K562 (cell line): Measurements from ENCODE around the gene TLR3. TPM values are rescaled to one million over a fixed set of nuclear protein-coding genes. Genes with fewer than 3 reads are reported as not detected.

Experiments
- ATAC-seq: fragments of 200-7000 bp; cut with Tn5 transposase; 3 replicates; pipeline ENCODE4 v1.9.1; 2020; ENCODE audit warnings: moderate library complexity
- BruUV-seq: library from RNA; stranded (reverse); fragments of 400-500 nt; replicated peaks from 2 replicates; lab custom pipeline; 2021; lab: Mats Ljungman, UMichigan
- CTCF ChIA-PET: fragments of 300-600 bp; formaldehyde crosslinking; extraction: SDS; loops from one replicate; lab custom pipeline; 2021; ENCODE audit warnings: low intra/inter-chr PET ratio; lab: Yijun Ruan, JAX
- POLR2A ChIA-PET: fragments of 300-600, 350-650 bp; sonication (Branson Sonifier 250); formaldehyde crosslinking; extraction: SDS; loops from one replicate; lab custom pipeline; 2021; ENCODE audit warnings: antibody characterized with exemption, inconsistent platforms; lab: Yijun Ruan, JAX
- DNase-seq, 4 experiments: peaks; one replicate each; pipeline versions ENCODE4 v3.0.0 to v3.0.0-alpha.2; 2011 to 2018; ENCODE audit warnings: low spot score in 3 of 4, mixed read lengths in 3 of 4; ENCODE audit errors: extremely low read depth in 1 of 4
- FAIRE-seq: peaks from 2 replicates; lab custom pipeline; 2011; peaks lifted over from hg19 to GRCh38; lab: Jason Lieb, UNC
- H2AFZ ChIP-seq: 2 replicates; pipeline ENCODE4 v1.6.0; 2011; ENCODE audit warnings: low read depth, low read length, control low read depth, inconsistent platforms
- H3K27ac ChIP-seq: fragments of 200-600 bp; 3 replicates; pipeline ENCODE4 v1.8.0; 2011; ENCODE audit warnings: low read depth, mild to moderate bottlenecking, control low read depth, inconsistent platforms, low read length, moderate library complexity, mixed read lengths; ENCODE audit errors: extremely low read depth
- H3K27me3 ChIP-seq, 2 experiments: fragments of 300-600 bp in 1 of 2; 2 replicates in 1 of 2; 3 replicates in 1 of 2; pipeline versions ENCODE4 v1.6.0 to v1.8.0; 2011; ENCODE audit warnings: inconsistent platforms in 2 of 2, low read length in 2 of 2, mild to moderate bottlenecking in 1 of 2, mixed read lengths in 1 of 2, moderate library complexity in 1 of 2; ENCODE audit not compliant: control insufficient read depth in 2 of 2, insufficient read depth in 2 of 2
- H3K36me3 ChIP-seq: fragments of 300-600 bp; 3 replicates; pipeline ENCODE4 v1.8.0; 2011; ENCODE audit warnings: mild to moderate bottlenecking, low read length, inconsistent platforms; ENCODE audit not compliant: control insufficient read depth, insufficient read depth
- H3K4me1 ChIP-seq, 2 experiments: fragments of 200-600 bp in 1 of 2; replicated peaks in 1 of 2; 2 replicates in 1 of 2; 3 replicates in 1 of 2; pipeline versions ENCODE4 v1.5.1 to v1.8.0; 2011; ENCODE audit warnings: inconsistent platforms in 2 of 2, low read length in 2 of 2, mild to moderate bottlenecking in 1 of 2, mixed read lengths in 1 of 2, moderate library complexity in 1 of 2; ENCODE audit not compliant: control insufficient read depth in 2 of 2, insufficient read depth in 2 of 2
- H3K4me2 ChIP-seq: 2 replicates; pipeline ENCODE4 v1.6.1; 2011; ENCODE audit warnings: low read length, control low read depth, inconsistent platforms, mixed read lengths; ENCODE audit not compliant: insufficient read depth
- H3K4me3 ChIP-seq: fragments of 200-600 bp; sonication (generic), shearing (Covaris generic); 2 replicates; pipeline ENCODE4 v1.5.1; 2016; ENCODE audit warnings: control low read depth, inconsistent platforms
- H3K79me2 ChIP-seq: fragments of 200-600 bp; 3 replicates; pipeline ENCODE4 v1.8.0; 2011; ENCODE audit warnings: low read length, inconsistent platforms; ENCODE audit not compliant: control insufficient read depth, insufficient read depth
- H3K9ac ChIP-seq, 2 experiments: 2 replicates each; pipeline versions ENCODE4 v1.6.0 to v1.6.1; 2011; ENCODE audit warnings: low read depth in 2 of 2, low read length in 2 of 2, control low read depth in 1 of 2, inconsistent platforms in 1 of 2, mild to moderate bottlenecking in 1 of 2, mixed read lengths in 1 of 2; ENCODE audit not compliant: insufficient read depth in 1 of 2
- H3K9me1 ChIP-seq: one replicate; pipeline ENCODE4 v1.6.0; 2011; ENCODE audit warnings: inconsistent platforms, mild to moderate bottlenecking, low read length, moderate library complexity; ENCODE audit not compliant: control insufficient read depth, insufficient read depth
- H3K9me3 ChIP-seq: replicated peaks from 2 replicates; pipeline ENCODE4 v1.5.1; 2011; ENCODE audit warnings: low read depth, low read length, inconsistent platforms; ENCODE audit not compliant: control insufficient read depth, insufficient read depth
- H4K20me1 ChIP-seq: replicated peaks from 2 replicates; pipeline ENCODE4 v1.6.1; 2011; ENCODE audit warnings: low read length, inconsistent platforms, mixed read lengths; ENCODE audit not compliant: control insufficient read depth, insufficient read depth
- FOSL1 ChIP-seq: fragments of 200-800 bp; sonication (Bioruptor generic); conservative IDR thresholded peaks from 2 replicates; pipeline ENCODE4 v1.6.1; 2016; ENCODE audit warnings: missing genetic modification characterization, missing compliant biosample characterization
- GATAD2A ChIP-seq: fragments of 450-650 bp; IDR thresholded peaks from 2 replicates; pipeline ENCODE4 v1.6.1; 2017
- GTF2B ChIP-seq: IDR thresholded peaks from 2 replicates; pipeline ENCODE4 v1.6.1; 2011; ENCODE audit not compliant: insufficient read length; ENCODE audit errors: extremely low read depth
- L3MBTL2 ChIP-seq: fragments of 450-650 bp; IDR thresholded peaks from 2 replicates; pipeline ENCODE4 v1.6.1; 2016; ENCODE audit warnings: mild to moderate bottlenecking, moderate library complexity
- MCM7 ChIP-seq, 2 experiments: fragments of 450-650 bp; IDR thresholded peaks; 2 replicates each; pipeline ENCODE4 v1.6.1; 2016 to 2018
- MED1 ChIP-seq: sonication (generic); formaldehyde crosslinking; IDR thresholded peaks from 2 replicates; pipeline ENCODE4 v1.8.1; 2023; ENCODE audit warnings: missing genetic modification reagents, borderline replicate concordance
- PHTF2 ChIP-seq: fragments of 250-450 bp; sonication (Bioruptor Pico); IDR thresholded peaks from 2 replicates; pipeline ENCODE4 v1.5.0; 2021; ENCODE audit warnings: mild to moderate bottlenecking
- RBM39 ChIP-seq: fragments of 200-400 bp; formaldehyde crosslinking; optimal IDR thresholded peaks from 2 replicates; pipeline ENCODE3; 2018; ENCODE audit warnings: low read depth, low read length
- RFX1 ChIP-seq: fragments of 450-650 bp; IDR thresholded peaks from 2 replicates; pipeline ENCODE4 v1.6.1; 2016; ENCODE audit warnings: mild to moderate bottlenecking, moderate library complexity
- SAFB2 ChIP-seq: fragments of 200-400 bp; formaldehyde crosslinking; IDR thresholded peaks from 2 replicates; pipeline ENCODE4 v1.6.1; 2018; ENCODE audit warnings: borderline replicate concordance, low read length, low read depth, moderate library complexity; ENCODE audit not compliant: severe bottlenecking
- SIX5 ChIP-seq, 2 experiments: IDR thresholded peaks; 2 replicates each; pipeline ENCODE4 v1.6.1; 2011; ENCODE audit warnings: low read length in 2 of 2, borderline replicate concordance in 1 of 2, low read depth in 1 of 2, mild to moderate bottlenecking in 1 of 2, moderate library complexity in 1 of 2; ENCODE audit not compliant: insufficient read depth in 1 of 2
- TGIF2 ChIP-seq: sonication (generic); formaldehyde crosslinking; IDR thresholded peaks from 2 replicates; pipeline ENCODE4 v1.8.1; 2022; ENCODE audit warnings: mild to moderate bottlenecking, missing genetic modification reagents, moderate library complexity
- ZNF134 ChIP-seq: fragments of 250-450 bp; sonication (Bioruptor Pico); conservative IDR thresholded peaks from 2 replicates; pipeline ENCODE4 v1.4.0; 2020
- ZNF143 ChIP-seq: sonication (generic); formaldehyde crosslinking; IDR thresholded peaks from 2 replicates; pipeline ENCODE4 v1.9.0; 2022; ENCODE audit warnings: mild to moderate bottlenecking, missing genetic modification reagents
- ZNF184 ChIP-seq: sonication (generic); formaldehyde crosslinking; IDR thresholded peaks from 2 replicates; pipeline ENCODE4 v1.5.0; 2020; ENCODE audit warnings: missing genetic modification reagents
- WGBS: fragments of 100-300 bp; shearing (Covaris generic); methylation state at CpG from one replicate; pipeline ENCODE4 v1.1.6; 2016; ENCODE audit warnings: low coverage, mixed read lengths; ENCODE audit not compliant: insufficient coverage; ENCODE audit errors: missing lambda C conversion rate; 5-methylcytosine and 5-hydroxymethylcytosine counted together
- in situ Hi-C: fragments of 300-500 bp; cut with MboI; formaldehyde crosslinking; loops from 4 replicates; pipeline ENCODE4 v1.15.0; 2018; ENCODE audit warnings: inconsistent platforms, mixed read lengths
- intact Hi-C: fragments of 100-400 bp; cut with micrococcal nuclease; formaldehyde crosslinking; loops from 2 replicates; pipeline ENCODE4 v1.14.2; 2022
- polyA plus RNA-seq, 8 experiments: library from polyadenylated mRNA; depleted of rRNA in 4 of 8; stranded (reverse) in 5 of 8; unstranded in 3 of 8; fragments of >200 nt; fragmentation: Nextera tagmentation in 2 of 8; fragmentation: Illumina TruSeq in 1 of 8; extraction: Ambion mirVana in 2 of 8; extraction: Trizol in 1 of 8; gene quantifications; 2 replicates each; pipeline versions ENCODE4 v1.2.1 to v1.2.3, GENCODE V29; 2011 to 2014; ENCODE audit warnings: inconsistent platforms in 1 of 8, missing spikeins in 1 of 8
- total RNA-seq, 7 experiments: library from RNA; depleted of rRNA in 6 of 7; stranded (reverse); fragments of >200 nt in 6 of 7; fragmentation: Illumina TruSeq in 2 of 7; extraction: Trizol in 2 of 7; gene quantifications; 2 replicates each; pipeline versions ENCODE4 v1.2.1 to v1.2.3, GENCODE V29; 2011 to 2021; ENCODE audit warnings: low replicate concordance in 1 of 7
- TF ChIP-seq, protein P1 (sequence below): fragments of 450-650 bp; IDR thresholded peaks from 2 replicates; pipeline ENCODE4 v1.6.1; 2018; ENCODE audit not compliant: partially characterized antibody
- TF ChIP-seq, protein P2 (sequence below): fragments of 250-450 bp; sonication (Bioruptor Pico); IDR thresholded peaks from 2 replicates; pipeline ENCODE4 v1.5.0; 2020; ENCODE audit warnings: mild to moderate bottlenecking, borderline replicate concordance

TLR3 gene
- total and polyA plus RNA-seq, 9 of the 15 experiments (the other 6 are each of a cell fraction or from before 2014, with no cell fraction given), result 0.01 TPM; not detected in 8

DNA sequence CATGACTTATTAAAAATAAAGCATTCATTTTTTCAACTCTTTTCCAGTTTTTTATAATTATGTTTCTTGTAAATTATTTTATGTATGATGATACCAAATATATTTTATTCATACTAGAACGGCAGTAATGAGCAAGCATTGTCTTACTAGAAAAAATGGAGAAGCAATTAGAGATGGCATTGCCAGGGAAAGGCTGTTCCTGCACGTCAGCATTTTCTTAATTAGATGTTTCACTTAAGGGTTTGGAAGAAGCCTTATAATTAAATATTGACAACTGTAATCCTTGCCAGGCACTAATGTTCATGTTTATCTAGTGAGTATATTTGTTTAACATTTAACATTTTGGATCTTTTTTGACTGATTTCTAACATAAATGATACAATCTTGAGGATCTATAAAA, 52.1 kb downstream of the TLR3 start:
- WGBS, result 0% methylated on average over 2 of the region's 2 CpGs
- no peaks in the 10 kb centered on the region for H3K4me1 ChIP-seq
- no peaks in the 10 kb centered on the region for H3K9me3 ChIP-seq
- H3K27me3 ChIP-seq, result peaks cover 14 to 22% of the 10 kb centered on the region in 2 experiments
- FAIRE-seq, result no peak
- H3K9me1 ChIP-seq, result no peaks in the 10 kb centered on the region
- ATAC-seq, result no peak
- ChIA-PET CTCF (no interaction called here), POLR2A (no interaction called here)
- no peak overlapping the region for H2AFZ ChIP-seq
- no peak overlapping the region for H3K4me3 ChIP-seq
- no peak overlapping the region for H3K9ac ChIP-seq
- H3K79me2 ChIP-seq, result no peaks in the 10 kb centered on the region
- intact Hi-C loops (no loop called here), in situ Hi-C loops (no loop called here)
- no TSS peak for BruUV-seq
- H4K20me1 ChIP-seq, result no peaks in the 10 kb centered on the region
- no peak overlapping the region for H3K27ac ChIP-seq
- no peak for DNase-seq
- H3K4me2 ChIP-seq, result no peak overlapping the region
- H3K36me3 ChIP-seq, result no peaks in the 10 kb centered on the region
- TF ChIP-seq, protein P1, sequence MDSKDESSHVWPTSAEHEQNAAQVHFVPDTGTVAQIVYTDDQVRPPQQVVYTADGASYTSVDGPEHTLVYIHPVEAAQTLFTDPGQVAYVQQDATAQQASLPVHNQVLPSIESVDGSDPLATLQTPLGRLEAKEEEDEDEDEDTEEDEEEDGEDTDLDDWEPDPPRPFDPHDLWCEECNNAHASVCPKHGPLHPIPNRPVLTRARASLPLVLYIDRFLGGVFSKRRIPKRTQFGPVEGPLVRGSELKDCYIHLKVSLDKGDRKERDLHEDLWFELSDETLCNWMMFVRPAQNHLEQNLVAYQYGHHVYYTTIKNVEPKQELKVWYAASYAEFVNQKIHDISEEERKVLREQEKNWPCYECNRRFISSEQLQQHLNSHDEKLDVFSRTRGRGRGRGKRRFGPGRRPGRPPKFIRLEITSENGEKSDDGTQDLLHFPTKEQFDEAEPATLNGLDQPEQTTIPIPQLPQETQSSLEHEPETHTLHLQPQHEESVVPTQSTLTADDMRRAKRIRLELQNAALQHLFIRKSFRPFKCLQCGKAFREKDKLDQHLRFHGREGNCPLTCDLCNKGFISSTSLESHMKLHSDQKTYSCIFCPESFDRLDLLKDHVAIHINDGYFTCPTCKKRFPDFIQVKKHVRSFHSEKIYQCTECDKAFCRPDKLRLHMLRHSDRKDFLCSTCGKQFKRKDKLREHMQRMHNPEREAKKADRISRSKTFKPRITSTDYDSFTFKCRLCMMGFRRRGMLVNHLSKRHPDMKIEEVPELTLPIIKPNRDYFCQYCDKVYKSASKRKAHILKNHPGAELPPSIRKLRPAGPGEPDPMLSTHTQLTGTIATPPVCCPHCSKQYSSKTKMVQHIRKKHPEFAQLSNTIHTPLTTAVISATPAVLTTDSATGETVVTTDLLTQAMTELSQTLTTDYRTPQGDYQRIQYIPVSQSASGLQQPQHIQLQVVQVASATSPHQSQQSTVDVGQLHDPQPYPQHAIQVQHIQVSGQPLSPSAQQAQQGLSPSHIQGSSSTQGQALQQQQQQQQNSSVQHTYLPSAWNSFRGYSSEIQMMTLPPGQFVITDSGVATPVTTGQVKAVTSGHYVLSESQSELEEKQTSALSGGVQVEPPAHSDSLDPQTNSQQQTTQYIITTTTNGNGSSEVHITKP, result no peak
- TF ChIP-seq RFX1 (no peak), SIX5 (IDR thresholded peaks at IDR 0.05; ENCODE audit: borderline replicate concordance in 1 of 2, insufficient read depth in 1 of 2, low read depth in 1 of 2, low read length in 2 of 2) (no peak), TGIF2 (CRISPR knock-in tag) (no peak), PHTF2 (CRISPR knock-in tag) (no peak), GATAD2A (no peak), MCM7 (IDR thresholded peaks at IDR 0.05) (no peak), FOSL1 (tag) (no peak), MED1 (CRISPR knock-in tag) (no peak), L3MBTL2 (no peak), ZNF184 (CRISPR knock-in tag) (no peak), ZNF143 (no peak), RBM39 (no peak), GTF2B (no peak), ZNF134 (CRISPR knock-in tag) (no peak), SAFB2 (no peak)
- TF ChIP-seq, protein P2, sequence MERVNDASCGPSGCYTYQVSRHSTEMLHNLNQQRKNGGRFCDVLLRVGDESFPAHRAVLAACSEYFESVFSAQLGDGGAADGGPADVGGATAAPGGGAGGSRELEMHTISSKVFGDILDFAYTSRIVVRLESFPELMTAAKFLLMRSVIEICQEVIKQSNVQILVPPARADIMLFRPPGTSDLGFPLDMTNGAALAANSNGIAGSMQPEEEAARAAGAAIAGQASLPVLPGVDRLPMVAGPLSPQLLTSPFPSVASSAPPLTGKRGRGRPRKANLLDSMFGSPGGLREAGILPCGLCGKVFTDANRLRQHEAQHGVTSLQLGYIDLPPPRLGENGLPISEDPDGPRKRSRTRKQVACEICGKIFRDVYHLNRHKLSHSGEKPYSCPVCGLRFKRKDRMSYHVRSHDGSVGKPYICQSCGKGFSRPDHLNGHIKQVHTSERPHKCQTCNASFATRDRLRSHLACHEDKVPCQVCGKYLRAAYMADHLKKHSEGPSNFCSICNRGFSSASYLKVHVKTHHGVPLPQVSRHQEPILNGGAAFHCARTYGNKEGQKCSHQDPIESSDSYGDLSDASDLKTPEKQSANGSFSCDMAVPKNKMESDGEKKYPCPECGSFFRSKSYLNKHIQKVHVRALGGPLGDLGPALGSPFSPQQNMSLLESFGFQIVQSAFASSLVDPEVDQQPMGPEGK (CRISPR knock-in tag), result no peak
